ENCODE data around the gene MAML3.

Gene MAML3

DNA sequence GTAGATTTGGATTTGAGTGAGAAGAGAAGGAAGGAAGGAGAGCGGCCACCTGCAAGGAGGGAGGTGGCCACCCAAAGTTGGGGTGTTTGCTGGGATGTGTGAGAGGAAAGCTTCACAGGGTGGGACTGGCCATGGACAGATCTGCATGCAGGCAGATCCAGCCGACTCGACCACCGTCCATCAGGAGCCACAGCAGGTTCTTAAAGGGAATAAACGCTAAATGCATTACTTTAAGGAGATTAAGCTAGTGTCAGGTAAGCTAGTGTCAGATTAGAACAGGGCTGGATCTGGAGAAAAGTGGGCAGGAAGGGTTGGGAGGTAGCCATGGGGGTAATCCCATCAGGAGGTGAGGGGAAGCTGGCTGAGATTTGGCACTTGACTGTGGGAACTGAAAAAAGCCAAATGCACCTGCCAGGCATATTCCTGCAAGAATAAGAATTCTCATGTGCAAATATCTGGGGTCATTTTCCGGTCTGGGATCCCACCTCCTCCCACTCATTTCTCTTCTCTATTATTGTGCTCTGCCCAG is 408.8 kb downstream of the MAML3 start:
- H3F3A ChIP-seq (ENCODE audit: insufficient read depth, low read length) = no peaks in the 10 kb centered on the region
- no peak overlapping the region for H2AFZ ChIP-seq (ENCODE audit: low read length)
- H3K27me3 ChIP-seq (ENCODE audit: insufficient read depth, low read length) = no peaks in the 10 kb centered on the region
- H3K79me2 ChIP-seq (ENCODE audit: insufficient read depth, low read length) = no peaks in the 10 kb centered on the region
- H3K4me1 ChIP-seq (ENCODE audit: insufficient read depth, low read length, severe bottlenecking) = no peaks in the 10 kb centered on the region
- no peak overlapping the region for H3K4me2 ChIP-seq (ENCODE audit: low read length)
- no peak overlapping the region for H3K27ac ChIP-seq (ENCODE audit: low read depth, low read length, poor library complexity, severe bottlenecking)
- H3K9me3 ChIP-seq (ENCODE audit: low read length) = no peaks in the 10 kb centered on the region
- H3K4me3 ChIP-seq (ENCODE audit: low read depth, low read length, poor library complexity, severe bottlenecking) = no peak overlapping the region
- no peaks in the 10 kb centered on the region for H3K36me3 ChIP-seq (ENCODE audit: insufficient read depth, low read length)
- no peaks in the 10 kb centered on the region for H4K20me1 ChIP-seq (ENCODE audit: insufficient read depth, low read length)
- TF ChIP-seq EZH2 (IDR thresholded peaks at IDR 0.05; ENCODE audit: borderline replicate concordance, low read length) = no peak
- TF ChIP-seq, protein P1, sequence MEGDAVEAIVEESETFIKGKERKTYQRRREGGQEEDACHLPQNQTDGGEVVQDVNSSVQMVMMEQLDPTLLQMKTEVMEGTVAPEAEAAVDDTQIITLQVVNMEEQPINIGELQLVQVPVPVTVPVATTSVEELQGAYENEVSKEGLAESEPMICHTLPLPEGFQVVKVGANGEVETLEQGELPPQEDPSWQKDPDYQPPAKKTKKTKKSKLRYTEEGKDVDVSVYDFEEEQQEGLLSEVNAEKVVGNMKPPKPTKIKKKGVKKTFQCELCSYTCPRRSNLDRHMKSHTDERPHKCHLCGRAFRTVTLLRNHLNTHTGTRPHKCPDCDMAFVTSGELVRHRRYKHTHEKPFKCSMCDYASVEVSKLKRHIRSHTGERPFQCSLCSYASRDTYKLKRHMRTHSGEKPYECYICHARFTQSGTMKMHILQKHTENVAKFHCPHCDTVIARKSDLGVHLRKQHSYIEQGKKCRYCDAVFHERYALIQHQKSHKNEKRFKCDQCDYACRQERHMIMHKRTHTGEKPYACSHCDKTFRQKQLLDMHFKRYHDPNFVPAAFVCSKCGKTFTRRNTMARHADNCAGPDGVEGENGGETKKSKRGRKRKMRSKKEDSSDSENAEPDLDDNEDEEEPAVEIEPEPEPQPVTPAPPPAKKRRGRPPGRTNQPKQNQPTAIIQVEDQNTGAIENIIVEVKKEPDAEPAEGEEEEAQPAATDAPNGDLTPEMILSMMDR (IDR thresholded peaks at IDR 0.05; ENCODE audit: low read length) = no peak
- no peaks in the 10 kb centered on the region for H3K9me2 ChIP-seq (ENCODE audit: low read depth, low read length)
- no peak overlapping the region for H3K9ac ChIP-seq (ENCODE audit: low read length)

DNA sequence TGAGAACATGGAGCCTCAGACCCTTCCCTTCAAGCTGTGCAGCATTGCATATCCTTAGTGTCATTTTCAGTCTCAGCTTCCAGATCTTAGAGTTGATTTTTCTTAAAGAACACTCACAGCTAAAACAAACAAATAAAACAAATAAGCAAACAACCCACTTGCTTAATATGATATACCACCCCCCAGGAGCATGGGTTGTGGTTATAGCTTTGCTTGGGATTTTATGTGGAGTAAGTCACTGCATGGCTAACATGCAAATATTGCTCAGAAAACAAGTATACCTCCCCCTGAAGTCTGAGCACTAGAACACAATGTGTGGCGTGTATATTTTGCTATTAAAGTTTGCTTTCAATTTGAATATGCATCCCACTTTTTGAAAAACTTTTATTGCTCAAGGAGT is 409.8 kb downstream of the MAML3 start:
- no peaks in the 10 kb centered on the region for H3K9me3 ChIP-seq (ENCODE audit: low read length)
- H3K4me3 ChIP-seq (ENCODE audit: low read depth, low read length, poor library complexity, severe bottlenecking) = no peak overlapping the region
- H3K9ac ChIP-seq (ENCODE audit: low read length) = no peak overlapping the region
- H2AFZ ChIP-seq (ENCODE audit: low read length) = no peak overlapping the region
- no peak overlapping the region for H3K4me2 ChIP-seq (ENCODE audit: low read length)
- no peaks in the 10 kb centered on the region for H3K79me2 ChIP-seq (ENCODE audit: insufficient read depth, low read length)
- TF ChIP-seq, protein P1 (IDR thresholded peaks at IDR 0.05; ENCODE audit: low read length) = no peak
- TF ChIP-seq EZH2 (IDR thresholded peaks at IDR 0.05; ENCODE audit: borderline replicate concordance, low read length) = no peak
- no peaks in the 10 kb centered on the region for H3K4me1 ChIP-seq (ENCODE audit: insufficient read depth, low read length, severe bottlenecking)
- H3F3A ChIP-seq (ENCODE audit: insufficient read depth, low read length) = no peaks in the 10 kb centered on the region
- H4K20me1 ChIP-seq (ENCODE audit: insufficient read depth, low read length) = no peaks in the 10 kb centered on the region
- H3K27me3 ChIP-seq (ENCODE audit: insufficient read depth, low read length) = no peaks in the 10 kb centered on the region
- no peak overlapping the region for H3K27ac ChIP-seq (ENCODE audit: low read depth, low read length, poor library complexity, severe bottlenecking)
- no peaks in the 10 kb centered on the region for H3K9me2 ChIP-seq (ENCODE audit: low read depth, low read length)
- no peaks in the 10 kb centered on the region for H3K36me3 ChIP-seq (ENCODE audit: insufficient read depth, low read length)

DNA sequence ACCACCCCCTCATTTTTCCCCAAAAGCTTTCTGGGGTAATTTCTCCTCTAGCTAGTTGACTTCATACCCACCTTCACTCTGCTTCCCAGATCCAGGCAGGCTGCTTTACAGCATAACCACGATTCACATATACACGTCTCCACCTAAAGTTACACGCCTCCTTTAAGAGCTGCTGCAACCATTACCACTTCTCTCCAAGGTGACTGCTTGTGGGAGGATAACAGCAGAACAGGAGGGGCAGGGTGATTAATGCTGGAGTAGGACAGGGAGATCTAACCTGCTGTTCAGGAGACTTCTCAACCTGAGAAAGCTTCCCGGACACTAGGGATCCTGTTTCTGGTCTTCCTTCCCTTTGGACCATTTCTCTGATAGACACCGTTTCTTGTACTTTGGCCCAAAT is 411.0 kb downstream of the MAML3 start:
- Histone ChIP-seq H3K27ac (ENCODE audit: low read depth, low read length, poor library complexity, severe bottlenecking) (no peak overlapping the region), H3K9me3 (ENCODE audit: low read length) (no peaks in the 10 kb centered on the region), H3K27me3 (ENCODE audit: insufficient read depth, low read length) (no peaks in the 10 kb centered on the region), H3K4me3 (ENCODE audit: low read depth, low read length, poor library complexity, severe bottlenecking) (no peak overlapping the region), H2AFZ (ENCODE audit: low read length) (no peak overlapping the region), H3K36me3 (ENCODE audit: insufficient read depth, low read length) (no peaks in the 10 kb centered on the region), H3K79me2 (ENCODE audit: insufficient read depth, low read length) (no peaks in the 10 kb centered on the region), H3K9me2 (ENCODE audit: low read depth, low read length) (no peaks in the 10 kb centered on the region), H3K4me2 (ENCODE audit: low read length) (no peak overlapping the region), H4K20me1 (ENCODE audit: insufficient read depth, low read length) (no peaks in the 10 kb centered on the region), H3F3A (ENCODE audit: insufficient read depth, low read length) (no peaks in the 10 kb centered on the region), H3K4me1 (ENCODE audit: insufficient read depth, low read length, severe bottlenecking) (no peaks in the 10 kb centered on the region), H3K9ac (ENCODE audit: low read length) (no peak overlapping the region)
- TF ChIP-seq, protein P1 (IDR thresholded peaks at IDR 0.05; ENCODE audit: low read length) = no peak
- TF ChIP-seq EZH2 (IDR thresholded peaks at IDR 0.05; ENCODE audit: borderline replicate concordance, low read length) = no peak
